Measurements from ENCODE around the gene CDK17.

- no peak for TF ChIP-seq POLR2A (IDR thresholded peaks at IDR 0.05; ENCODE audit: low read depth, low read length)
- TF ChIP-seq POLR2AphosphoS5 (IDR thresholded peaks at IDR 0.05; ENCODE audit: low read depth, low read length) = no peak
- TF ChIP-seq TAF1 (IDR thresholded peaks at IDR 0.05; ENCODE audit: borderline replicate concordance, low read depth, low read length) = no peak
Measured at GRCh38 chr12:96352161-96352835, 47.9 kb downstream of the CDK17 start.

Data from GM12892 (cell line).